Activated T-cell treated with anti-CD3 and anti-CD28 coated beads for 48 hours (primary cell): ENCODE measurements around the gene RNU6-1.

Source experiments
- DNase-seq: peaks from one replicate; pipeline ENCODE4 v3.0.0-alpha.2; 2020; ENCODE audit warnings: low read depth

The RNU6-1 gene

DNA sequence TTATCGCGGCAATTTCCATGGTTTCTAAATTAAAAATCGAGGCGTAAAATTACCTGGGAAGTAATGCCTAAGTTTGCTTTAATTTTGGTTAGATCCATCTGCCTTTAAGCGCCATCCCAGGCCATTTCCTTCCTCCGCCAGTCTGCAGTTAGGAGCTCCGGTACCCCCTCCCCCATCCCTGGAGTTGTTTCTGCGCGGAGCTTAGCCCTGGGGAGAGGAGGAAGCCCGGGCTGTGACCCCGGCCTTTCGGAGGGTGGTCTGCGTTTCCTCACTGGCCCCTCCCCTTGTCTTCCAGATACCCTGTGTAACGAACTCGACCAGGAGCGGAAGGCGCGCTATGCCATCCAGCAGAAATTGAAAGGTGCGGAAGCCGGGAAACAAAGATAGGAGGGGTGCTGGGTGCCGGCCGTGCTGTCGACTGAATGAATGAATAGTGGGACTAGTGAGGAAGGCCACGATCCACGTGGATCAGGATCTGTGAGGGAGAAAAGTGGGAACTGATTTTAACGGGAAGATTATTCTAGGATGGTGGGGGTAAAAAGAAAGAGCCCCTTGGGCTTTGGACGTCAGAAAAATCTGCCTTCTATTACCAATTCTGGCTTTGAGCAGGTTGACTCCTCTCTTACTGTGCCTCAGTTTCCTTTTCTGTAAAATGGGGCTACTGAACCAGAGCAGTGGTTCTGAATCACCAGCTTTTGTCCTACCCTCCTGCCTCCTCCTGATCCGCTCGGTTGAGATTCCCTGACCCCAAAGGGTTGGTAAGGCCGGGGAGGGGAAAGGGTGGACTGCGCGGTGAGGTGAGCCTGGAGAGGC lies 6.7 kb downstream of the RNU6-1 start:
- no peak for DNase-seq

DNA sequence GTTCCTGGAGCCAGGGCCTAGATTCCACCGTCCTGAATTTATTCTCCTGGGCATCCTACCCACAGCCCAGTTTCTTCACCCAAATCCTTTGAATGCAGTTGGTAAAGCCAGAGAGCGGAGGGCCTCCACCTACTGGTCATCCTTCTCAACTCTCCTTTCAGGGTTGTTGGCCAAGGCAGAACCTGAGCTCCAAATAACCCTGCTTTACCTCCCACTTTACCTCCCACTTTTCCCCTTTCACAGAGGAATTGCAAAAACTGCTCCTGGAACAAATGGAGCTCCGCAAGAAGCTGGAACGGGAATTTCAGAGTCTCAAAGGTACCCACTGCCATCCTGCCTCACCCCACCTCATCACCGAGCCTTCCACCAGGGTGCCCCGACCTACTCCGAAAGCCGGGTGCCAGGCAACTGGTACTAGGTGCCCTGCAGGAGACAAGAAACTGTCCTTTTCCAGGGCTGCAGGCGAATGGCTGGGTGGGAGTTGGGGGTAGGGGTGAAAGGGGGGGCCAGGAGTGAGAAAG lies 7.8 kb downstream of the RNU6-1 start:
- no peak for DNase-seq

DNA sequence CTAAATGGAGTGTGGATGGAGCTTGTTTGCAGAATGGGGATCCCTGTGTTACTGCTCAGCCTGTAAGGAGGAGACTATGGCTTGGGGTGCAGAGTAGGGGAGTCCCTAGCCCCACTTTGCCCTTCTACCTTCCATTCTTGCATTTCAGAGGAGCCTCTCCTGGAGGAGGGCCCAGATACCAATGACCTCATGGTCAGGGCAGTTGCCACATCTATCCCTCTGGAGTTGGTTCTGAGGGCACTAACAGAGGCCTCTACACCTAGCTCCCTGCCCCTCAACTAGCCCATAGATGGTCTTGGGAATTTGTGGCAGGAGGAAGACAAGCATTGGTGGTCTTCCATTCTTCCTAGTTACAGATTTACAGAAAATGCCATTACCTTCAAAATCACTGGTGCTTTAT lies 8.5 kb downstream of the RNU6-1 start:
- no peak for DNase-seq

DNA sequence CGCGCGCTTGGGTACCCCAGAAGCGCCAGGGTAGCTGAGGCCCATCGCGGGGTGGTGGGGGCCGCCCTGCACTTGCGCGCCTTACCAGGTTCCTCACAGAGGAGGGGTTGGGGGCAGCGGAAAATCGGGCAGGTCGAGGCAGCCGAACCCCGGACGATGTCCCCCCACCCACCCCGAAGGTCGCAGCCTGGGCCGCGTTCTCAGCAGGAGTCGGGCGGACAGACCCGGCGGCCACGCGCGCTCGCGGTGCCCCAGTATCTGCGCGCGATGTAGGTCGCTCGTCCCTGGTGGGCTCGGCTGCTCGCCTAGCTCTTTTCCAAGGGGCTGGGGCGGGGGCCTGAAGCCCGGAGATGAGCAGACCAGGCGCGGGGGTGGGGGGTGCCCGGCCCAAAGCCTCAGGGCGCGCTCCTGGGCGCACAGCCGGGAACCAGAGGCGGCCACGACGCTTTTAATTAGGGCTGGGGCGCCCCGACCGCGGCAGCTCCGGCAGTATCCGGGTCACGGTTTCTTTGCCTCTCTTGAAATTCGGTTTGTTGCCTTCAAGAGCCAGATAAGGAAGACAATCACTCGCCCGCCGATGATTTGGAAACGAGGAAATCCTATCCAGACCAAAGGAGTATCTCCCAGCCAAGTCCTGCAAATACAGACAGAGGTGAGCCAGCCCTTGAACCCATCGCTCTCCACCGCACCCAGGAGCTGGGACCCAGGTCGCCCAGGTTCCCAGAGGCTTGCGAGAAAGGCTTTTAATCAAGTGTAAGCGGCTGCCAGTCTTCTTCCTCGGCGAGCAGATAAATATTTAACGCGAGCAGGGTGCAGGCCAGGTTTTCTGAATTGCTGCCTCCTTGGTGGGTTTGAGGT lies 10.0 kb downstream of the RNU6-1 start:
- no peak for DNase-seq

DNA sequence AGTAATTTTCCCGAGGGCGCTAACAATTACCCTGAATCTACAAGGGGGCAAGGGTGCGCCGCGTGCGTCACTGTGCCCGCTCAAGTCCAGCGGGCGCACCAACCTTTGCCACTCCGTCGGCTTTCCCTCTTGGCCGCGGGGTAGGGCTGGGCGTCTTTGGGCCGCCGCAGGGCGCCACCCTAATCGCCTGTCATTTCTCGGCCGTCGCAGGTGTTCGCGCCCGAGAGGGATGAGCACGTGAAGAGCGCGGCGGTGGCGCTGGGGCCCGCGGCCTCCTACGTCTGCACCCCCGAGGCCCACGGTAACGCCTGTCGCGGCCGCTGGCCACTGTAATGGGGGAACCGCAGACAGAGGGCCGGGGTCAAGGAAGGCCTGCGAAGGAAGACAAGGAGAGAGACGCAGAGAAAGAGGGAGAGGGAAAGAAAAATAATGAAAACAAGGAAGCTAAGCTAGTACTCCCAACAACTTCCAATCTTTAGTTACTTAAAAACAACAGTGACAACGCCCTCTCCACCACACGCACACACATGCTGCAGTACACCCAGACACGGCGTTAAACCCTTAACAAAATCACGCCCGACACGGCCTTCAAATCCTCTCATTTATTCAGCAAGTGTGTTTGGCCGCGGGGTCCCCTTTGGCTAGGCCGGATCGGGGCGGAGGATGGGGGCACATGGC lies 10.7 kb downstream of the RNU6-1 start:
- no peak for DNase-seq

DNA sequence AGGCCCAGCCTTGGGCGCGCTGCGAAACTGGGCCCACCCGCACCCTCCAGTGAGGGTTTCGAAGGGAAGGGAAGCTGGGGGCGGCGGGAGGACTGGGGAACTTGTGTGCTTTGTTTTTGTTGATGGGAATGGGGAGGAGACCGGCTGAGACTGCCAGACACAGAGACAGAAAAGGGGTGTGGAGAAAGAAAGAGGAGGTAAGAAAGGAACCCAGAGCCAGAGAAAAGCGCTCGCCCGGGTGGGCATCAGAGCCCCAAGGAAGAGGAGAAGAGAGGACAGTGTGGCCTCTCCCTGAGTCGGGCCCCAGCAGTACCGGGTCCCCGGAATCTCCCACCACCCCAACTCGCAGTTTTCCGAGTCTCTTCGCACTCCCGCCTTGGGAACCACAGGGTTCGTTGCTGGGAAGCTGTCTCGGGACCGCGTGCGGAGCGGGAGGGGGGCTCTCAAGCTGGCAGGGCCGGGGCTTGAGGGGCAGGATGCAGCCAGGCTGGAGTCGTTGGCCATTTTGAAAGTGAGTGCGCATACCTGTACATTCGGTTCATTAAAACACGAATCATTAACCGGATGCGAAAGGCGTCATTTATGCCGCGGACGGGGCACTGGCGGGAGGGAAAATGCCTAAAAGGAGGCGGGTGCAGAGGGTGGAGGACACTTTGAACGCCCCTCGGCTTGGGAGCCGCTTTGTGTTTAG lies 11.4 kb downstream of the RNU6-1 start:
- no peak for DNase-seq

DNA sequence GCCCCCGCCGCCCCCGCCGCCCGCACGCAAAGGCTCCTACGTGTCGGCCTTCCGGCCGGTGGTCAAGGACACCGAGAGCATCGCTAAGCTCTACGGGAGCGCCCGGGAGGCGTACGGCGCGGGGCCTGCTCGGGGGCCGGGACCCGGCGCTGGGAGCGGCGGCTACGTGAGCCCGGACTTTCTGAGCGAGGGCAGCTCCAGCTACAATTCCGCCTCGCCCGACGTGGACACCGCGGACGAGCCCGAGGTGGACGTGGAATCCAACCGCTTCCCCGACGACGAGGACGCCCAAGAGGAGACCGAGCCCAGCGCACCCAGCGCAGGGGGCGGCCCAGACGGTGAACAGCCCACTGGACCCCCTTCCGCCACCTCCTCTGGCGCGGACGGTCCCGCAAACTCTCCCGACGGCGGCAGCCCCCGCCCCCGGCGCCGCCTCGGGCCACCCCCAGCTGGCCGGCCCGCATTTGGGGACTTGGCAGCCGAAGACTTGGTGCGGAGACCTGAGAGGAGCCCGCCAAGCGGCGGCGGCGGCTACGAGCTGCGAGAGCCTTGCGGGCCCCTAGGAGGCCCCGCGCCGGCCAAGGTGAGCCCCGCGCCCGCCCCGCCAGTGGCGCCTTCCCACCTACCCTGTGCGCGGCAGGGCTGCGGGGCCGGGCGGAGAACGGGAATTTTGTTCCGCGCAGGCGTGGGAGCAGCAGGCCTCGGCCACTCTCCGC lies 12.1 kb downstream of the RNU6-1 start:
- no peak for DNase-seq

DNA sequence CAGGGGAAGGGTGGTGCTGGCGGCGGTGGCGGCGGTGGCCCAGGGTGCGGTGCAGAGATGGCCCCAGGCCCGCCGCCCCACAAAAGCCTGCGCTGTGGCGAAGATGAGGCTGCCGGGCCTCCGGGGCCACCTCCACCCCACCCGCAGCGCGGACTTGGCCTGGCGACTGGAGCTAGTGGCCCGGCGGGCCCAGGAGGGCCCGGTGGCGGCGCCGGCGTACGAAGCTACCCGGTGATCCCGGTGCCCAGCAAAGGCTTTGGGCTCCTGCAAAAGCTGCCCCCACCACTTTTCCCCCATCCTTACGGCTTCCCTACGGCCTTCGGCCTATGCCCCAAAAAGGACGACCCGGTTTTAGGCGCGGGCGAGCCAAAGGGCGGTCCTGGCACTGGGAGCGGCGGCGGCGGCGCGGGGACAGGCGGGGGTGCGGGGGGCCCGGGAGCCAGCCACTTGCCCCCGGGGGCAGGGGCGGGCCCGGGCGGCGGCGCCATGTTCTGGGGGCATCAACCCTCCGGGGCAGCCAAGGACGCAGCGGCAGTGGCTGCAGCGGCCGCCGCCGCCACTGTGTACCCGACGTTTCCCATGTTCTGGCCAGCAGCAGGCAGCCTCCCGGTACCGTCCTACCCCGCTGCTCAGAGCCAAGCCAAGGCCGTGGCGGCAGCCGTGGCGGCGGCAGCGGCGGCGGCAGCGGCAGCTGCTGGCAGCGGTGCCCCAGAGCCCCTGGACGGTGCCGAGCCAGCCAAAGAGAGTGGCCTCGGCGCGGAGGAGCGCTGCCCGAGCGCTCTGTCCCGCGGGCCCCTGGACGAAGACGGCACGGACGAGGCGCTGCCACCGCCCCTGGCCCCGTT lies 12.9 kb downstream of the RNU6-1 start:
- no peak for DNase-seq

DNA sequence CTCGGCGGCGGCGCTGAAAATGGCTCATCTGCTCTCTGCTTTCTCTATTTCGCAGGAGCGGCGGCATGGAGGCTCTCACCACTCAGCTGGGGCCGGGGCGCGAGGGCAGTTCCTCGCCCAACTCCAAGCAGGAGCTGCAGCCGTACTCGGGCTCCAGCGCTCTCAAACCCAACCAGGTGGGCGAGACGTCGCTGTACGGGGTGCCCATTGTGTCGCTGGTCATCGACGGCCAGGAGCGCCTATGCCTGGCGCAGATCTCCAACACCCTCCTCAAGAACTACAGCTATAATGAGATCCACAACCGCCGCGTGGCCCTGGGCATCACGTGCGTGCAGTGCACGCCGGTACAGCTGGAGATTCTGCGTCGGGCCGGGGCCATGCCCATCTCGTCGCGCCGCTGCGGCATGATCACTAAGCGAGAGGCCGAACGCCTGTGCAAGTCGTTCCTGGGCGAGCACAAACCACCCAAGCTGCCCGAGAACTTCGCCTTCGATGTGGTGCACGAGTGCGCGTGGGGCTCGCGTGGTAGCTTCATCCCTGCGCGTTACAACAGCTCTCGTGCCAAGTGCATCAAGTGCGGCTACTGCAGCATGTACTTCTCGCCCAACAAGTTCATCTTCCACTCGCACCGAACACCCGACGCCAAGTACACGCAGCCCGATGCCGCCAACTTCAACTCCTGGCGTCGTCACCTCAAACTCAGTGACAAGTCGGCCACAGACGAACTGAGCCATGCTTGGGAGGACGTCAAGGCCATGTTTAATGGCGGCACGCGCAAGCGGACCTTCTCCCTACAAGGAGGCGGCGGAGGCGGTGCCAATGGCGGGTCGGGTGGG lies 13.7 kb downstream of the RNU6-1 start:
- no peak for DNase-seq

DNA sequence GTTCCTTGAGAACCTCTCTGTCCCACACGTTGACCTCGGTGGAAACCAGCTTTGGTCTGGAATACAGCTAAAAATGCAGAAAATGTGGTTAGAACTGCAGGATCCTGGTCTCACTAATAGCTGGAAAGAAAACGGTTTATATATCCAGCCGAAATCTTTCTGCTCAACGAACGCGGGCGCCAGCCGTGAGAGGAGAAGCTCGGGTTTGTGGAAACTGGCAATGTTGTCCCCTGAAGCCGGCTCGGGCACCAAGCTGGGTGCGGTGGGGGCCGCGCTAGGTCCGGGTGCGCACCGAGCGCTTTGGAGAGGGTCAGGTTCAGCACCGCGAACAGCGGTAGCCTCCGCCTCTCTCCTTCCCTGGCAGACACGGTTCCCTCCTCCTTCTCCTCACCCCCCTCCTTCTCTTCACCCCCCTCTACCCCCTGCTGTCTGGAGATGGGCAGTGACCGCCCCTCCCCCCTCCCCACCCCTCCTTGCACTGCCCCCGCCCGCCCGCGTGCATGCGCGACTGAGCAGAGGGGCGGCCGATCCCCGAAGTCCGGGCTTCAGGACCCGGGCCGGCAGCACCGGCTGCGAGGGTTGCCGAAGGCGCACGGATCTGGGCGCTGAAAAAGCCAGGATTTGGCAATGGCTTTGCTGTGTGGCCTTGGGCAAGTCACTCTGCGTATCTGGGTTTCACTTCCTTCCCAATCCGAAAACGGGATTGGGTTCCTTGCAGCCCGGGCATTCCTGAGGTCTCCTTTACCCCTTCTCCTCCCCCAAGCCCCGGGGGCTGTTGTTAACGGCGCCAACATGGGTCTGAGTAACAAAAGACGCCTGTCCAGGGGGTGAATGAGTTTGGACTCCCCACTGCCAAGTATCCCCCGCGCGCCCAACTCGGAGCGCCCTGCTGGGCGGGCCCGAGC lies 14.6 kb downstream of the RNU6-1 start, which contains the start of gene SKOR1:
TSS of gene SKOR1 (plus strand) at position 534 of the 905 bp plus-strand sequence. CDS start at position 628, 94 bp downstream.
- no peak for DNase-seq

DNA sequence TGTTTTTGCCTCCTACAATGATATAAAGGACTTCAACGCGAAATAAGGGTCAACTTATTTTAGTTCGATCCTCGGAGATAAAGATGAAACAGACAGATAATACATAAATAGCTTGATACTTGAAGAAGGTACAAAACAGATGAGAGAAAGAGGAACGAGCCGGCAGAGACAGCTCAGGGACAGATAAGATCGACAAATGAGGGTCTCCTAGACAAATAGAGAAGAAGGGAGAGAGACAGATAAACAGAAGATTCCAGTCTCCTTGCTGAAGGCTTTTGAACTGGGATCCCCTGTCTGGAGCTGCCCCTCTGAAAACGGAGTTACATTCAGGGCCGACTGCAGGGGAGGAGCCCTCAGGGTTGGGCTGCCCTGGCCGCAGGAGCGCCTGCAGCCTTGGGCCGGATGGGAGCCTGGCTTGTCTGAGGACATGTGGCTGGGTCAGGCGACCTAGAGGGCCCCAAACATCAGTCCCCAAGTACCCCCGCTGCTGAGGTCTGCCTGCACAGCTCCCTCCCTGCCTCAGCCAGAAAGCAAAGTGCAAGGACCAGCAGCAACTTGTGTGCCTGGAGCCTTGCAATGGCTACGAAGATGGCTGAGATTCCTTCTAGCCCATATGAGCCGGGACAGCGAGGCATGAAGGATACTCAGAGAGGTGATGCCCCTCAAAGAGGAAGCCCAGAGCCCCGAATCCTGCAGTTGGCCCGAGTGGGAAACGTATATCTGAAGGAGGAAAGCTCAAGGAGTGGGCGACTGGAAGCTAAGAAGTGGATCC lies 15.5 kb downstream of the RNU6-1 start:
- DNase-seq = no peak

DNA sequence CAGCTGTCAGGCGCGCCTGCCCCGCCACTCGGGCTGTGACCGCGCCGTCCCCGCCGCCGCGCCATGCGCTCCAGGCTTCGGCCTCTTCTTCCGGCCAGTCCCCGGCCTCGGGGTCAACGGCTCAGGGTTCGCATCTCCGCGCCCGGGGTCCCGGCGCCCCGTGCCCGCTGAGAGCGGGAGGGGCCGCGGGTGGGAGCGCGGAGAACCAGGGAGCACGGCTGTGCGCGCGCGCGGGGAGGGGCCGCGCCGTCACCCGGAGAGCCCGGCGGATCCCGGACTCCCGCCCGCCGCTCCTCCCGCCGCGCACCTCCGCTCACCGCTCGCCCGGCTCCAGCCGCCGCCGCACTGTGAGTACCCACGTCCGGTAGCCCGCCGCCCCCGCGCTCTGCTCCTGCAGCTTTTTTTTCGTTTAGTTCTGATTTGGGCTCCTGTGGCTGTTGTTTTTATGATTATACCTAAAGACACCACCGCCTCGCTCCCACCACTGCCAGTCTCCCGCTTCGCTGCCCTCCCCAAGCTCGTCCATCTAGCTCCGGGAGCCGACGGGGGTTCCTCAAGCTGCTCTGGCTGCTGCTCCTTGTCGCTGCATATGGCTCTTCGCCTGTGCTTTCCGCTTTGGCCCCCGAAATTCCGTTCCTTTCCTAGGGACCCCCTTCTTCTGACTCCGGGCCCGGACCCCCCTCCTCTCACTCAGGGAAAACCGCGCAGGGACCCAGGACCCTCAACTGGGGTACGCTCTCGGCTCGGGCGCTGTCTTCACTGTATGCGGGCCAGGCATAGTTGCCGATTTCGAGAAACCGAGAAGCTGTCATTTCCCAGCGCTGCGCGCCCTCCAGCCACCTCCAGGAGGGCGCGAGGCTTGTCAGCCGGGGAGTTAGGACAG lies 16.3 kb downstream of the RNU6-1 start:
- DNase-seq = no peak

DNA sequence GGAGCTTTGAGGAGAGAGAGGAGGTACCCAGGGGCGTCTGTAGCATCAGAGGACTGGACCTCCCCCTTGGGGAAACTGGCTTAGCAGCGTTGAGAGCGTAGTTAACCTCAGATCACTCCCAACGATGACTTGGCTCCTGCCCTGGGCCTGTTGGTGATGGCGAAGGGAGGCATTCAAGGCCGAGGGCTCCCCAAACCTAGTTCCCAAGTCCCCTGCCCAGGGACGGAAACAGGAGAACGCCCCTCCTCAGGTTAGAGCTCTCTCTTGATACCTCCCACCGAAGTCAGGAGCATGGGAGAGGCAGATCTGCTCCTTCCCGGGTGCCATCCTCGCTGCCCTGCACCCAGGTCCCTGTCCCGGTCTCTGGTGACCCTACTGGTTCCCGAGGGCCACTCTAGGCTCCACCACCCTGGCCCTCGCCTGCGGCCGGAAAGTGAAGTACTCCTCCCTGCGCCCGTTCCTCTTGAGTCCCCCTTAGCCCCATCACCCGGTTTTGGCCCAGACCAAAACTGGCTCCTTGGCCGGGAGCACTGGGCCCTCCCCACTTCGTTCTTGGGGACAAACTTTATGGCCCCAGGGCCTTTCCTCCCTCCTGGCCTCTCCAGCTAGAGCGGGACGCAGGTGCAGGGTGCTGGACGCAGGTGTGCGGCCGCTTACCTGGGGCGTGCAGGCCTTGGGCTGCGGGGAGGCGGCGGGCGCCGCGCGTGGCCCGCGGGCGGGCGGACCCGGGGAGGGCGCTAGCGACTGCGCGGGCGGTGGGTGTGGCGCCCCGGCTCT lies 17.1 kb downstream of the RNU6-1 start:
- DNase-seq = no peak

DNA sequence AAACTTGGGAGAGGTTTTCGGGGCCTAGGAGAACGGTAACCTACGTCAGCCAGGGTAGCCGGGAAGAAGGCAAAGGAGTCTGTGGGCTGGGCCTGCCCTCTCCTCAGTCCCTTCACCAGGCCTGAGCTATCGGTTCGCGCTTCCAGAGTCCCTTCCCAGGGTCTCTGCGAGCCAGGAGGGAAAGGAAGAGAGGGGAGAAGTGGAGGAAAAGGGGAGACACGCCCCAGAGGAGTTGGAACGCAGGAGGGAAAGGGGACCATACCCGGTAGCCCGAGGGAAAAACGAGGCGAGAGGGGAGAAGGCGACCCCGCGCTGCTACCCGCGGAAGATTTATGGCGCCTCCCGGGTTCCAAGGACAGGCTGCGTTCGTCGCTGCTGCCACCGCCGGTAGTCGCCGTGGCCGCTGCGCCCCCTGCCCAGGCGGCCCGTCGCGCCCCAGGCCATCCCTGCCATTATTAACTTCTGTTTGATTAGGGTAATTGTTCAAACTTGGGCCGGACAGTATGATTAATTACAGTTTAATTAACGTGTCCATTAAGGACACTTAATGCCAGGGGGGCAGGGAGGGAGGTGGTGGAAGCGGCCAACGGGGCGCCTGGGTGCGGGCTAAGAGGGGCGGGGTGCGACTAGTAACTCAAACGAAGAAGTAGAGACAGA lies 17.9 kb downstream of the RNU6-1 start:
- no peak for DNase-seq
